ENCODE results near the gene WDR91. TPM values are rescaled to one million over a fixed set of nuclear protein-coding genes. Genes with fewer than 3 reads are reported as not detected.

The WDR91 gene
- total RNA-seq, 1 experiment from 2014 or later, result 10.1 TPM

- POLR2A ChIA-PET, result no interaction called here
- no peak for ATAC-seq
- intact Hi-C loops (cut with micrococcal nuclease), result no loop called here
- CTCF ChIA-PET, result no interaction called here
- no peaks in the 10 kb centered on the region for H3K9me3 ChIP-seq (ENCODE audit: control insufficient read depth in 1 of 2, insufficient read depth in 1 of 2, low read depth in 1 of 2, low read length in 2 of 2)
- DNase-seq (ENCODE audit: low read depth, low spot score), result no peak
- H2AFZ ChIP-seq (ENCODE audit: low read depth, low read length, poor library complexity, severe bottlenecking), result no peak overlapping the region
- no peak overlapping the region for H3K4me2 ChIP-seq (ENCODE audit: low read length)
- no peak overlapping the region for H3K27ac ChIP-seq (ENCODE audit: low read depth, low read length)
- RAD21 ChIA-PET (ENCODE audit: low non-redundant PET in 1 of 2, low total read pairs in 2 of 2, uncharacterized antibody in 2 of 2, unreplicated experiment in 2 of 2), result no interaction called here
- no peaks in the 10 kb centered on the region for H4K20me1 ChIP-seq (ENCODE audit: insufficient read depth)
- H3K79me2 ChIP-seq (ENCODE audit: insufficient read depth, low read length), result no peaks in the 10 kb centered on the region
- TF ChIP-seq CBX3 (IDR thresholded peaks at IDR 0.05; ENCODE audit: low read depth), result no peak
- no peak for TF ChIP-seq CTCF (IDR thresholded peaks at IDR 0.05 in 2 of 3, conservative IDR thresholded peaks at IDR 0.05 in 1 of 3; ENCODE audit: borderline replicate concordance in 1 of 3, insufficient read depth in 1 of 3, low read depth in 2 of 3, low read length in 2 of 3)
- no peak for TF ChIP-seq FOSL1 (IDR thresholded peaks at IDR 0.05; ENCODE audit: low read depth)
- no peak for TF ChIP-seq ZFX (IDR thresholded peaks at IDR 0.05)
- TF ChIP-seq CEBPB (IDR thresholded peaks at IDR 0.05; ENCODE audit: low read depth), result no peak
- TF ChIP-seq EGR1 (IDR thresholded peaks at IDR 0.05; ENCODE audit: low read depth), result no peak
- no peak for TF ChIP-seq TCF7L2 (IDR thresholded peaks at IDR 0.05; ENCODE audit: borderline replicate concordance, extremely low read depth, insufficient read depth, insufficient read length)
- TF ChIP-seq ZNF274 (IDR thresholded peaks at IDR 0.05; ENCODE audit: low read depth, low read length), result no peak
- TF ChIP-seq JUND (IDR thresholded peaks at IDR 0.05), result no peak
- TF ChIP-seq REST (IDR thresholded peaks at IDR 0.05; ENCODE audit: low read depth), result no peak
- TF ChIP-seq YY1 (IDR thresholded peaks at IDR 0.05; ENCODE audit: extremely low read depth, insufficient replicate concordance, low read depth, low read length), result no peak
- no peak for TF ChIP-seq POLR2AphosphoS5 (IDR thresholded peaks at IDR 0.05; ENCODE audit: low read depth, low read length)
- no peak for TF ChIP-seq ELF1 (IDR thresholded peaks at IDR 0.05; ENCODE audit: borderline replicate concordance, low read depth)
- TF ChIP-seq, protein P1, sequence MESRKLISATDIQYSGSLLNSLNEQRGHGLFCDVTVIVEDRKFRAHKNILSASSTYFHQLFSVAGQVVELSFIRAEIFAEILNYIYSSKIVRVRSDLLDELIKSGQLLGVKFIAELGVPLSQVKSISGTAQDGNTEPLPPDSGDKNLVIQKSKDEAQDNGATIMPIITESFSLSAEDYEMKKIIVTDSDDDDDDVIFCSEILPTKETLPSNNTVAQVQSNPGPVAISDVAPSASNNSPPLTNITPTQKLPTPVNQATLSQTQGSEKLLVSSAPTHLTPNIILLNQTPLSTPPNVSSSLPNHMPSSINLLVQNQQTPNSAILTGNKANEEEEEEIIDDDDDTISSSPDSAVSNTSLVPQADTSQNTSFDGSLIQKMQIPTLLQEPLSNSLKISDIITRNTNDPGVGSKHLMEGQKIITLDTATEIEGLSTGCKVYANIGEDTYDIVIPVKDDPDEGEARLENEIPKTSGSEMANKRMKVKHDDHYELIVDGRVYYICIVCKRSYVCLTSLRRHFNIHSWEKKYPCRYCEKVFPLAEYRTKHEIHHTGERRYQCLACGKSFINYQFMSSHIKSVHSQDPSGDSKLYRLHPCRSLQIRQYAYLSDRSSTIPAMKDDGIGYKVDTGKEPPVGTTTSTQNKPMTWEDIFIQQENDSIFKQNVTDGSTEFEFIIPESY (IDR thresholded peaks at IDR 0.05; ENCODE audit: extremely low read depth, insufficient replicate concordance, low read length), result no peak
- TF ChIP-seq SP1 (IDR thresholded peaks at IDR 0.05; ENCODE audit: low read depth), result no peak
- no peak for TF ChIP-seq SRF (IDR thresholded peaks at IDR 0.05; ENCODE audit: low read depth)
- no peak for TF ChIP-seq EZH2 (IDR thresholded peaks at IDR 0.05)
- no peak for TF ChIP-seq RAD21 (IDR thresholded peaks at IDR 0.05; ENCODE audit: low read depth)
- no peak for TF ChIP-seq SIN3A (IDR thresholded peaks at IDR 0.05; ENCODE audit: low read depth)
- H3K4me1 ChIP-seq (ENCODE audit: control insufficient read depth in 1 of 2, insufficient read depth in 2 of 2, low read length in 2 of 2), result peaks cover 9 to 18% of the 10 kb centered on the region in 2 experiments
- H3K9ac ChIP-seq (ENCODE audit: low read length), result no peak overlapping the region
- no TSS peak for BruUV-seq (replicated peaks)
- H3K36me3 ChIP-seq (ENCODE audit: control insufficient read depth in 1 of 2, insufficient read depth in 2 of 2, low read length in 2 of 2), result no peaks in the 10 kb centered on the region
- no peaks in the 10 kb centered on the region for H3K27me3 ChIP-seq (ENCODE audit: insufficient read depth, low read length)
- H3K4me3 ChIP-seq (replicated peaks in 1 of 2; ENCODE audit: low read depth in 1 of 2, low read length in 2 of 2), result no peak overlapping the region
- H3K9me2 ChIP-seq (ENCODE audit: insufficient read depth), result no peaks in the 10 kb centered on the region
These were observed 40.4 kb upstream of the WDR91 start for GRCh38 chr7:135251496-135252391.
